Measurements from ENCODE around the gene ETV7.
A peak's percentile ranks its signal among the peaks of the same experiment; 100 is the strongest.
"Not testable (repeated sequence)": the region's sequence is repeated elsewhere in the genome, so short reads cannot be mapped to it uniquely, and the experiment has no call there.

The ETV7 gene

GRCh38 chr6:36387440-36388303 is at the start of gene ETV7:
TSS of gene ETV7 (minus strand) at chr6:36387669. CDS start at chr6:36387541, 128 bp downstream.
- peak; percentile 37 to 55 for DNase-seq

GRCh38 chr6:36436466-36436865 is 49.0 kb upstream of the ETV7 start:
- no peak for DNase-seq

GRCh38 chr6:36432151-36432671 is 44.7 kb upstream of the ETV7 start:
- no peak for DNase-seq

GRCh38 chr6:36431197-36431596 is 43.7 kb upstream of the ETV7 start:
- DNase-seq, result no peak

DNA sequence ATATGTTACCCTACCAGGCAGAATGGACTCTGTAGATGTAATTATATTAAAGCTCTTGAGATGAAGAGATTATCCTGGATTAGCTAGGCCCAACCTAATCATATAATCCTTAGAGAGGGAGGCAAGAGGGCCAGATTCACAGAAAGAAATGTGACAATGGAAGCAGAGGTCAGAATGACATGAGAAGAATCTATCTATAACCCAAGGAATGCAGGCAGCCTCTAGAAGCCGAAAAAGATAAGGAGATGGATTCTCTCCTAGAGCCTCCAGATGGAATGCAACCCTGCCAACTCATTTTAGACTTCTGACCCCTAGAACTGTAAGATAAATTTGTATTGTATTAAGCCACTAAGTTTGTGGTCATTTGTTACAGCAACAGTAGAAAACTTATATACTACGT is 42.9 kb upstream of the ETV7 start:
- no peak for DNase-seq

- no peak for DNase-seq
Observed at GRCh38 chr6:36428911-36429310, 41.4 kb upstream of the ETV7 start.

GRCh38 chr6:36426622-36427021 is 39.2 kb upstream of the ETV7 start:
- no peak for DNase-seq

- peak; percentile 98 for DNase-seq
Observed at GRCh38 chr6:36423101-36423824, 35.8 kb upstream of the ETV7 start.

DNA sequence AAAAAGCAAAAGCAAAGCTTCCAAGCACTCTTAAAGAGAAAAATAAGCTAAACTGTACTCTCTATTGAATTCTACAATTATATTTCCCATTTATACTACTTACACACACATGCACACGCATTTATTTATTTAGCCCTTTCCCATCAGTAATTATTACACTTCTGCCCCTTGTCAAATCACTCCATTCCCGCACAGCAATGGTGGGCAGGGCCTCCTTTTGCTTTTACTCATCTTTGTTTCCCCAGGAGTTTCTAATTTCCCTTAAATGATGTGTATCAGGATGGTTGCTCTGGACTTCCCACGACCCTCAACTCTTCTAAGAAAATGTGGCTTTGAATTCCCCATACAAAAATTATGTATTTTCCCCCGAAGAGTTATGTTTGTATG is 35.2 kb upstream of the ETV7 start:
- DNase-seq, result no peak

DNA sequence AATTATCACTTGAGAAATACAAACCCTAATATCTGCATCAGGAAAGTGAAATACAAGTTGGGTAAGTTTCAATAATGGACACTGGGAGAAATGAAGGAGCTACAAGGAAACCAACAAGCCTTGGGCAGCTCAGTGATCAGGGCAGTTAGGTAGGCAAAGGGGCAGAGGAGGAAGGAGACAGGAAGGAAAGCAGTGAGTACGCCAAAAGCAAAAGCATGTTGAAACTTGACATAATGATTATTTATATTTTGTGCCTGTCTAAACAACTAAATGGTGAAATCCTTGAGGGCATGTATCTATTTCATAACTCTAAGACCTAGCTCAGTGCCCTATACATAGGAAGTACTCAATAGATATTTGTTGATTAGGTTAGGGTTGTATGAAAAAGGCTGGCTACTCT is 31.8 kb upstream of the ETV7 start:
- DNase-seq, result no peak

DNA sequence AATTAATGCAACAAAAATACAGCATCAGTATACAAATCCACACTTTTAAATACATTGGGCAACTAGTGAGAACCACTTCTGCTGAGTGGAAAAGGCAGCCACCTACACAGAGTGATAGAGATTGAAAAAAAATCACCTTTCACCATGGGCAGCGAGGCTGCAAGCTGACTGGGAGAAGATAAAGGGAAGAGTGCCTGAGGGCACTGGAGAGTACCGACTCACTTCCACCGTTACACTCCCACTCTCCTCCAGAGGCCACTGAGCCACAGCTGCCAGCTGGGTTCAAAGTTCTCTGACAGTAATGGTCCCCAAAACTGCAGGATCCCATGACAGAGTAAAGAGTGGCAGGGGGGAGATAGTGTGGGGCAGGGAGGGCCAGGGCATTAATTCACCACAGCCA is 31.1 kb upstream of the ETV7 start:
- no peak for DNase-seq

- no peak for DNase-seq
Observed at GRCh38 chr6:36414481-36414880, 27.0 kb upstream of the ETV7 start.

GRCh38 chr6:36413489-36414480 is 26.3 kb upstream of the ETV7 start:
- DNase-seq, result no peak

GRCh38 chr6:36409718-36410117 is 22.2 kb upstream of the ETV7 start:
- DNase-seq, result not testable (repeated sequence)

- DNase-seq, result no peak
Observed at GRCh38 chr6:36404164-36404563, 16.7 kb upstream of the ETV7 start.

DNA sequence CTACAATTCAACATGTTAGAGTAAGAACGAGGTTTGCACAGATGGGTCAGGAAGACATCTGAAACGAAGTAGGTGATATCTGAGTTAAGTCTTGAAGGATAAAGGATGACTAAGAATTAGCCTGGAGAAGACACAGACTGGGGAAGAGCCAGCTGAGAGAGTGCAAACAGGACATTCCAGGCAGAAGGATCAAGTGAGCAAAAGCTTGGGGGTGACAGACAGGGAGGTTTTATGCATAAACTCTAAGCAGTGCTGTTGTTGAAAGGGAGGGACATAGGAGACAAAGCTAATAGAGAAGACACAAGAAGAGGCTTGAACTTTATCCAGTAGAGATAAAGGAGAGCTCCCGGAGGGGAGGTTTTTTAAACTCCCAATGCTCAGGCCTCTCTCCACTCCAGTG is 15.0 kb upstream of the ETV7 start:
- DNase-seq, result no peak

DNA sequence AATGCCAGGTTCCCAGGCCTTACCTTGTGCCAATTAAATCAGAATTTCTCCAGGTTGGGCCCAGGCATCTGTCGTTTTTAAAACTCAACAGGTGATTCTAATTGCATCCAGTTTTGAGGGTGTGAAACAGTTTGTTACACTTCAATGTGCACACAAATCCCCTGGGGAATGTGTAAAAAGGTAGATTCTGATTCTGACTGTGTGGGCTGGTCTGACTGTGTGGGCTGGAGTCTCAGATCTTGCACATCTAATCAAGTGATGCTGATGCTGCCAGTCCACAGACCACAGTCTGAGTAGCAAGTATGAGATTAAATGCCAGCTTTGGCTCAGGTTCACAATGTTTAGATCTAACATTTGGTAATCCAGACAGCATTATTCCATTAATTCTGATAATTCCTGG is 12.5 kb upstream of the ETV7 start:
- no peak for DNase-seq

DNA sequence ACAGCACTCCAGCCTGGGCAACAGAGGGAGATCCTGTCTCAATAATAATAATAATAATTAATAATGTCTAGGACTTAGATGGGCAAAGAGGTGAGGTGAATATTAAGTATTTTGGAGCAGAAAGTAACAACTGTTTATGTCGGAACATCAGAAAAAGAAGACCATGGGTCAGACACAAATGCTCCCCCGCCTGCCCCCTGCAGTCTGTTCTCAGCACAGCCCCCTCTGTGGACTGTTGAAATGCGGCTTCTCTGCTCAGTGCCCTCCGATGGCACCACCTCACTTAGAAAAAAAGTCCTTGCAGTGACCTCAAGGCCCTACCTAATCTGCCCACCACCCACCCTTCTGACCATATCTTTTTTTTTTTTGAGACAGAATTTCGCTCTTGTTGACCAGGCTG is 5.2 kb upstream of the ETV7 start:
- DNase-seq, result no peak

GRCh38 chr6:36389353-36389752 is 1.9 kb upstream of the ETV7 start:
- no peak for DNase-seq

GRCh38 chr6:36386495-36387439 is 702 bp downstream of the ETV7 start:
- DNase-seq, result peak; percentile 15 to 19

GRCh38 chr6:36384095-36384494 is 3.4 kb downstream of the ETV7 start:
- no peak for DNase-seq

- DNase-seq, result no peak
Observed at GRCh38 chr6:36383606-36384005, 3.9 kb downstream of the ETV7 start.
